ENCODE results near the gene DNM2. TPM values are rescaled to one million over a fixed set of nuclear protein-coding genes. Genes with fewer than 3 reads are reported as not detected.

The DNM2 gene
- total and polyA plus RNA-seq, 9 of the 15 experiments (the other 6 are each of a cell fraction or from before 2014, with no cell fraction given) = 2.2 to 161 (median 72.6) TPM

- TF ChIP-seq HDAC2 (IDR thresholded peaks at IDR 0.05) = peak; percentile 86; the same call in 1 of the 2 replicates
- TF ChIP-seq PKNOX1 (IDR thresholded peaks at IDR 0.05) = peak; percentile 75
- no peak for TF ChIP-seq ZNF436 (CRISPR knock-in tag; IDR thresholded peaks at IDR 0.05)
- no peak for TF ChIP-seq SUPT5H (IDR thresholded peaks at IDR 0.05)
- 0 out of 2 replicates have a peak, but pooled peaks have one; percentile 31 for TF ChIP-seq EP400 (IDR thresholded peaks at IDR 0.05)
- no peak for TF ChIP-seq CEBPZ (IDR thresholded peaks at IDR 0.05; ENCODE audit: borderline replicate concordance, low read depth, low read length)
- no peak for TF ChIP-seq ZFP36 (IDR thresholded peaks at IDR 0.05; ENCODE audit: low read depth, low read length, partially characterized antibody)
- no peak for TF ChIP-seq GTF2A2 (tag; IDR thresholded peaks at IDR 0.05)
- TF ChIP-seq EGR1 (conservative IDR thresholded peaks at IDR 0.05) = no peak
- TF ChIP-seq NCOR1 (IDR thresholded peaks at IDR 0.05) = peak; percentile 85
- no peak for TF ChIP-seq IRF9 (tag; IDR thresholded peaks at IDR 0.05)
- no peak for TF ChIP-seq PHB (CRISPR knock-in tag; IDR thresholded peaks at IDR 0.05)
- no peak for TF ChIP-seq ZNF217 (CRISPR knock-in tag; IDR thresholded peaks at IDR 0.05)
- peak; percentile 79 for TF ChIP-seq TEAD4 (IDR thresholded peaks at IDR 0.05; ENCODE audit: low read length)
- no peak for TF ChIP-seq TEAD4 (CRISPR knock-in tag; IDR thresholded peaks at IDR 0.05; ENCODE audit: borderline replicate concordance)
- peak; percentile 46; the same call in 1 of the 2 replicates for TF ChIP-seq MYC (IDR thresholded peaks at IDR 0.05; ENCODE audit: low read depth, low read length)
- no peak for TF ChIP-seq MYC (CRISPR knock-in tag; IDR thresholded peaks at IDR 0.05; ENCODE audit: borderline replicate concordance, low read depth)
- 0 out of 4 replicates have a peak, but pooled peaks of 1 of the 2 experiments have one; percentile 7 for TF ChIP-seq NRF1 (conservative IDR thresholded peaks at IDR 0.05 in 1 of 2, IDR thresholded peaks at IDR 0.05 in 1 of 2)
- TF ChIP-seq CBFA2T2 (conservative IDR thresholded peaks at IDR 0.05) = peak; percentile 71
- TF ChIP-seq MTA2 (IDR thresholded peaks at IDR 0.05; ENCODE audit: low read depth) = peak; percentile 74
- TF ChIP-seq CHAMP1 (IDR thresholded peaks at IDR 0.05) = no peak; the same call in 1 of the 2 replicates
- TF ChIP-seq KLF16 (IDR thresholded peaks at IDR 0.05) = peak; percentile 56; the same call in 1 of the 2 replicates
- TF ChIP-seq SP1 (CRISPR knock-in tag; IDR thresholded peaks at IDR 0.05) = no peak
- TF ChIP-seq KHSRP (IDR thresholded peaks at IDR 0.05) = no peak
- TF ChIP-seq E2F3 (CRISPR knock-in tag; IDR thresholded peaks at IDR 0.05) = no peak
Observed at GRCh38 chr19:10719466-10719961, 1.6 kb downstream of the DNM2 start (continued).
